Omental fat pad (tissue), 4 donors: Measurements from ENCODE around the gene TEAD1. TPM values are rescaled to one million over a fixed set of nuclear protein-coding genes. Genes with fewer than 3 reads are reported as not detected.

Experiments used
- ATAC-seq: fragments of 150-250 bp; one replicate; pipeline ENCODE4 v1.9.1; 2016; ENCODE audit warnings: mild to moderate bottlenecking, moderate library complexity; ENCODE audit not compliant: low FRiP score
- DNase-seq: peaks from one replicate; pipeline ENCODE4 v3.0.0-alpha.2; 2019; ENCODE audit warnings: low spot score
- total RNA-seq, 4 donors: library from RNA; depleted of rRNA; stranded (reverse); fragments of >200 nt; gene quantifications; one replicate each; pipeline ENCODE4 v1.1.0, GENCODE V29; 2016
- TF ChIP-seq, protein P1 (sequence below), 3 donors: fragments of 450-650 bp; IDR thresholded peaks; one replicate each; pipeline ENCODE4 v1.5.1; 2016 to 2017; ENCODE audit warnings: antibody characterized with exemption in 3 of 3, mild to moderate bottlenecking in 3 of 3, moderate library complexity in 2 of 3

Gene TEAD1
- total RNA-seq, 4 donors from 2014 or later, result 81.7 to 123 (median 103) TPM

DNA sequence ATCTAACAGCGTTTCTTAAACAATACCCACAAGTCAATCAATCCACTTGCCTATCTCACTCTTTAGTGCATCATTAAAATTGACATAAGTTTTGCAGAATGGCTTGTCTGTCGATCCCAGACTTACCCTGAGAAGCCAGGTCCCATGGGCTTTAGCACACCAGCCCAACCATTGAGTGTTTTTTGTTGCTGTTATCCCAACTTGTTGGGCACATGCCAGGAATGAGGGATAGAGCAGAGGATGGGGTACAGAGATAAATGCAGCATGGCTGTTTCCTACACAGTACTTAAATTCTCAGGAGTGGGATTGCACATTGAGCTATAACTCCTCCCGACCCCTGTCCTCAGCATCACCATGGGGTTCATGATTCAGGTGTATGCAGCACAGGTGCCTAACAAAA is 270.7 kb downstream of the TEAD1 start:
- TF ChIP-seq, protein P1, sequence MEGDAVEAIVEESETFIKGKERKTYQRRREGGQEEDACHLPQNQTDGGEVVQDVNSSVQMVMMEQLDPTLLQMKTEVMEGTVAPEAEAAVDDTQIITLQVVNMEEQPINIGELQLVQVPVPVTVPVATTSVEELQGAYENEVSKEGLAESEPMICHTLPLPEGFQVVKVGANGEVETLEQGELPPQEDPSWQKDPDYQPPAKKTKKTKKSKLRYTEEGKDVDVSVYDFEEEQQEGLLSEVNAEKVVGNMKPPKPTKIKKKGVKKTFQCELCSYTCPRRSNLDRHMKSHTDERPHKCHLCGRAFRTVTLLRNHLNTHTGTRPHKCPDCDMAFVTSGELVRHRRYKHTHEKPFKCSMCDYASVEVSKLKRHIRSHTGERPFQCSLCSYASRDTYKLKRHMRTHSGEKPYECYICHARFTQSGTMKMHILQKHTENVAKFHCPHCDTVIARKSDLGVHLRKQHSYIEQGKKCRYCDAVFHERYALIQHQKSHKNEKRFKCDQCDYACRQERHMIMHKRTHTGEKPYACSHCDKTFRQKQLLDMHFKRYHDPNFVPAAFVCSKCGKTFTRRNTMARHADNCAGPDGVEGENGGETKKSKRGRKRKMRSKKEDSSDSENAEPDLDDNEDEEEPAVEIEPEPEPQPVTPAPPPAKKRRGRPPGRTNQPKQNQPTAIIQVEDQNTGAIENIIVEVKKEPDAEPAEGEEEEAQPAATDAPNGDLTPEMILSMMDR (IDR thresholded peaks at IDR 0.05), result no peak
- ATAC-seq (no peak), DNase-seq (no peak)

DNA sequence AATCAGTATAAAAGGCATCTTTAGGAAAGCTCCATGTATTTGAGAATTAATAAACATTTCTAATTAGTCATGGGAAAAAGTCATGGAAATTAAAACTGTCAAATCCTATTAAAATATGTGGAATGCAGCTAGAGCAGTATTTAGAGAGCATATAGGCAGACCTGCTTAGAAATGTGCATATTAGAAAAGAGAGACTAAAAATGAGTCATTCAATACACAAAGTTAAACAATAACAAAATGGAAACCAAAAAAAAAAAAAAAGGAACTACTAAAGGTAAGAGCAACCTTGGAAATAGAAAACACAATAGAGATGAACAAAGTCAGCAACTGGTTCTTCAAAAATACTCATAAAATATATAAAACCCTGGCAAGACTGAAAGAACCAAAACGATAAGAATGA is 275.2 kb downstream of the TEAD1 start:
- no peak for DNase-seq
- TF ChIP-seq, protein P1 (IDR thresholded peaks at IDR 0.05), result no peak
- ATAC-seq, result no peak

DNA sequence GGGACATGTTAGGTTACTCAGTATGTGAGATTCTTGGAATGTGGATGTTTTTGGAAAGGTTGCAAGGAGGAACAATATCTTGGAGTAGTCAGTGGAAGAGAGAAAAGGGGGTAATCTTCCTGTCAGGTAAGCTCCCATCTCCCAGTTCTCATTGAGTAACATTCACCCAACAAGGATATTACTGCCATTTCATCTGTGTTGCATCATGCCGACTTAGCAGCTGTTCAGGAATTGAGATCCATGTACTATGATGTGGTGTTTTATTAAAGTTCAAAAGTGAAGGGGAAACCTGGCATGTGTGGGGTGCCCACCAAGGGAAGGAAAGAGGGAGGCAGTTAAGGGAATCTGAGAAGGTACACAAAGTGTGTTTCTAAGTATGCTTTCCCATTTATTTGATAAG is 276.4 kb downstream of the TEAD1 start:
- TF ChIP-seq, protein P1 (IDR thresholded peaks at IDR 0.05), result no peak
- ATAC-seq (no peak), DNase-seq (no peak)

DNA sequence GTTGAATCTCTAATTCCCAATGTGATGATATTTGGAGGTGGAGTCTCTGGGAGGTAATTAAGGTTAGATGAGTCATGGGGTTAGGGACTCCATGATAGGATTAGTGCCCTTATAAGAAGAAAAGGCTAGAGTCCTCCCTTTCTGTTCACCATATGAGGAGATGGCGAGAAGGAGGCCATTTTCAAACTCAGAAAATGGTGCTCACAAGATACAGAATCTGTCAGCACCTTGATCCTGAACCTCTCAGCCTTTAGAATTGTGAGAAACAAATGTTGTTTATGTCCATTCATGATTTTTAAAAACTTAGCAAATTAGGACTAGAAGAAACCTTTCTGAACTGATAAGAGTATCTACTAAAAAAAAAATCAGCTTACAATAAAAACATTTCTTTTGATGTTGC is 277.2 kb downstream of the TEAD1 start:
- TF ChIP-seq, protein P1 (IDR thresholded peaks at IDR 0.05), result no peak
- DNase-seq (no peak), ATAC-seq (no peak)

DNA sequence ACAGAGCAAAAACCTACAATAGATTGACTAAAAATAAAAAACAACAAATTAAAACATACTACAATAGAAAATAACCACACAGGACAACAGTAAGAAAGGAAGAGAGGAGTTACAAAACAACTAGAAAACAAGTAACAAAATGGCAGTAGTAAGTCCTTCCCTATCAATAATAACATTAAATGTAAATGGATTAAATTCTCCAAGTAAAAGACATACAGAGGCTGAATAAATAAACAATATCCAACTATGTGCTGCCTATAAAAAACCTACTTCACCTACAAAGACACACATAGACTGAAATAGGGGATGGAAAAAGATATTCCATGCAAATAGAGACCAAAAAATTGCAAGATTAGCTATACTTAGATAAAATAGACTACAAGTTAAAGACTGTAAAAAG is 277.9 kb downstream of the TEAD1 start:
- ATAC-seq (no peak), DNase-seq (no peak)
- TF ChIP-seq, protein P1 (IDR thresholded peaks at IDR 0.05), result no peak

DNA sequence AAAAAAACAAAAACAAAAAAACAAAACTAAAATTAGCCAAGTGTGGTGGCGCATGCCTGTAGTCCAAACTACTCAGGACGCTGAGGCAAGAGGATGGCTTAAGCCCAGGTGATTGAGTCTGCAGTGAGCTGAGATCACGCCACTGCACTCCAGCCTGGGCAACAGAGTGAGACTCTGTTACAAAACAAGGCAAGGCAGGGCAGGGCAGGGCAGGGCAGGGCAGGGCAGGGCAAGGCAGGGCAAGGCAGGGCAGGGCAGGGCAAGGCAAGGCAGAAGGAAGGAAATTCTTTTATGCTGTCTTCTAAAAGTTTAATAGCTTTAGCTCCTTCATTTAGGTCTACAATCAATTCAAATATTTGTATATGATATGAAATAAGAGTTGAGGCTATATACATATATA is 284.8 kb downstream of the TEAD1 start:
- no peak for DNase-seq
- ATAC-seq, result no peak
- TF ChIP-seq, protein P1 (IDR thresholded peaks at IDR 0.05), result no peak

DNA sequence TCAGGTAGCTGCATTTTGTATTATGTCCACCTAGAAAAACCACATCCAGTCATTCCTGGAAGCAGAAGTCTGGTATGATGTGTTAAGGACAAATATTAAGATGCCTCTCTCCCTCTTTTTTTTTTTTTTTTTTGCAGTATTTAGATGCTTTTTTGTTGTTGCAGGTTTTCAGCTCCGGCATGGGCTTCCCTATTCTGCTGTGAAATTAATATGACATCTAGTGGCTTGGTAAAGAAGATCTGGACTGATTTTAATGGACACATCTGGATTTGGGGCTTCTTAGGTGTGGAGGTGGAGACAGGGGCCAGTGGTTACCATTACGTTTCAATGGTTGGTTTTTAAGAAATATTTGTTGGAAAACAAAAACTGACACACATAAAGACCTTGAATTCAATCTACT is 287.4 kb downstream of the TEAD1 start:
- DNase-seq (no peak), ATAC-seq (no peak)
- TF ChIP-seq, protein P1 (IDR thresholded peaks at IDR 0.05), result no peak
